Nephron (organoid): ENCODE measurements around the gene NR2F1.

Experiments
- H3K27ac Mint-ChIP-seq, 3 experiments: 2 replicates each; pipeline ENCODE4 v1.8.0; 2020; ENCODE audit warnings: mixed read lengths in 3 of 3, mild to moderate bottlenecking in 2 of 3, moderate library complexity in 1 of 3
- H3K27me3 Mint-ChIP-seq: 2 replicates; pipeline ENCODE4 v1.8.0; 2021; ENCODE audit warnings: low read depth, mild to moderate bottlenecking, moderate library complexity, mixed read lengths
- H3K36me3 Mint-ChIP-seq: 2 replicates; pipeline ENCODE4 v1.8.0; 2020; ENCODE audit warnings: low read depth, mixed read lengths
- H3K4me1 Mint-ChIP-seq: 2 replicates; pipeline ENCODE4 v1.8.0; 2020; ENCODE audit warnings: mixed read lengths
- H3K4me3 Mint-ChIP-seq, 3 experiments: 2 replicates each; pipeline ENCODE4 v1.8.0; 2020; ENCODE audit warnings: mild to moderate bottlenecking in 3 of 3, mixed read lengths in 3 of 3, moderate library complexity in 2 of 3
- H3K9me3 Mint-ChIP-seq: 2 replicates; pipeline ENCODE4 v1.8.0; 2020; ENCODE audit warnings: mixed read lengths
- TF ChIP-seq, protein P1 (sequence below), 3 experiments: fragments of 200-600 bp; sonication (generic); IDR thresholded peaks; one replicate each; pipeline ENCODE4 v1.5.0; 2021; ENCODE audit warnings: antibody characterized with exemption in 3 of 3; ENCODE audit not compliant: unreplicated experiment in 3 of 3

Gene NR2F1

GRCh38 chr5:93589829-93590215 lies 6.8 kb downstream of the NR2F1 start:
- H3K4me3 Mint-ChIP-seq: peak overlapping the region; percentile 95 to 96 (median 95)
- peaks cover 8% of the 10 kb centered on the region for H3K9me3 Mint-ChIP-seq
- H3K4me1 Mint-ChIP-seq: peaks cover 65% of the 10 kb centered on the region
- H3K36me3 Mint-ChIP-seq: peaks cover 89% of the 10 kb centered on the region
- peak overlapping the region; percentile 99 to 100 (median 99) for H3K27ac Mint-ChIP-seq
- peaks cover 73% of the 10 kb centered on the region for H3K27me3 Mint-ChIP-seq
- TF ChIP-seq, protein P1, sequence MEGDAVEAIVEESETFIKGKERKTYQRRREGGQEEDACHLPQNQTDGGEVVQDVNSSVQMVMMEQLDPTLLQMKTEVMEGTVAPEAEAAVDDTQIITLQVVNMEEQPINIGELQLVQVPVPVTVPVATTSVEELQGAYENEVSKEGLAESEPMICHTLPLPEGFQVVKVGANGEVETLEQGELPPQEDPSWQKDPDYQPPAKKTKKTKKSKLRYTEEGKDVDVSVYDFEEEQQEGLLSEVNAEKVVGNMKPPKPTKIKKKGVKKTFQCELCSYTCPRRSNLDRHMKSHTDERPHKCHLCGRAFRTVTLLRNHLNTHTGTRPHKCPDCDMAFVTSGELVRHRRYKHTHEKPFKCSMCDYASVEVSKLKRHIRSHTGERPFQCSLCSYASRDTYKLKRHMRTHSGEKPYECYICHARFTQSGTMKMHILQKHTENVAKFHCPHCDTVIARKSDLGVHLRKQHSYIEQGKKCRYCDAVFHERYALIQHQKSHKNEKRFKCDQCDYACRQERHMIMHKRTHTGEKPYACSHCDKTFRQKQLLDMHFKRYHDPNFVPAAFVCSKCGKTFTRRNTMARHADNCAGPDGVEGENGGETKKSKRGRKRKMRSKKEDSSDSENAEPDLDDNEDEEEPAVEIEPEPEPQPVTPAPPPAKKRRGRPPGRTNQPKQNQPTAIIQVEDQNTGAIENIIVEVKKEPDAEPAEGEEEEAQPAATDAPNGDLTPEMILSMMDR (IDR thresholded peaks at IDR 0.05; ENCODE audit: unreplicated experiment in 3 of 3): no peak

DNA sequence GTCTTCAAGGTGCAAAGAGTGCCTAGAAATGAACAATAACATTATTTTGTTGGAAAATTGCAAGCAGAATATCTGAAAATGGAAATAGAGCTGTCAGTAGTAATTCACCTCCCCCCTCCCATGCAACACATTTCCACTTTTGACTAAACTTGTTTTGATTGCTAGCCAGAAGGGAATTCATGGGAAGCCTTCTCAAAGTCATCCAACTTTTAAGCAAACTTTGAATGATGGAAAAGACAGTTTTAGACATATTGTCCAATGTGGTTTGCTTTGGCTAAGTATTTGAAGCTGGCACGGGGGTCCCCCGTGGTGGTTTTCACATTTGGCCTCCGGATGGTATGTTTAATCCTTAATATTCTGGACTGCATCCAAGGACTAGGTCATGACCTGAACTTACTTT lies 7.5 kb downstream of the NR2F1 start:
- Mint-ChIP-seq H3K36me3 (peaks cover 95% of the 10 kb centered on the region), H3K4me1 (peaks cover 70% of the 10 kb centered on the region), H3K4me3 (peak overlapping the region; percentile 95 to 96 (median 95)), H3K27me3 (peaks cover 77% of the 10 kb centered on the region), H3K9me3 (peaks cover 8% of the 10 kb centered on the region), H3K27ac (peak overlapping the region; percentile 99 to 100 (median 99))
- TF ChIP-seq, protein P1 (IDR thresholded peaks at IDR 0.05; ENCODE audit: unreplicated experiment in 3 of 3): no peak

DNA sequence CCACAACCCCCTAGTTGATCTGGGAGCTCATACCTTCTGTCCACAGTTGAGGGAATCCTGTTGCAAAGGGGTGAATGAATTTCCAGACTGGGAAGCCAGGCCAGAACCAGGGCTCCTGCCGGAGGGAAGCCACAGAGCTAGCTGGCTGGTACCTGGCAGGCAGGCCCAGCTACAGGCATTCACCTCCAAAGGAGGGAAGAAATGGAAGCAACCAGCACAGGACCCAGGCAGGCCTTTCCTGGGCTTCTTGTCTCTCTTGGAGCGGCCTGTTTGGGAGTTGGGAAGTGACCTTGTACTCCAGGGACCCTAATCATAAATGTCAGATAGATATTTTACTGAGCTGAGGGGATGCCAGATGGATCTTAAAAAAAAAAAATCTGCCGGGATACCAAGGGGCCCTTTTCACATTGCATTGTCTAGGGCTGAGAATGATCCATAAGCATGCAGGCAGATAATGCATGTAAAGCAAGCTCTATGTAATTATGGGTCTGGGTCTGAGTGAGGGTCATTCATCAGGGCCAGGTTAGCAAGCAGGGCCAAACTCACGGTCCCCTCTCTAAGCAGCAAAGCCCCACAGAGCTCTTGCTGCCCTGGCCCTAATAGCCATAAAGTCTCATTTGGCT lies 8.4 kb downstream of the NR2F1 start:
- H3K36me3 Mint-ChIP-seq: peaks cover 95% of the 10 kb centered on the region
- peaks cover 78% of the 10 kb centered on the region for H3K27me3 Mint-ChIP-seq
- TF ChIP-seq, protein P1 (IDR thresholded peaks at IDR 0.05; ENCODE audit: unreplicated experiment in 3 of 3): no peak
- peaks cover 77% of the 10 kb centered on the region for H3K4me1 Mint-ChIP-seq
- peak overlapping the region; percentile 99 to 100 (median 99) for H3K27ac Mint-ChIP-seq
- peak overlapping the region; percentile 95 to 96 (median 95) for H3K4me3 Mint-ChIP-seq
- H3K9me3 Mint-ChIP-seq: peaks cover 2% of the 10 kb centered on the region

DNA sequence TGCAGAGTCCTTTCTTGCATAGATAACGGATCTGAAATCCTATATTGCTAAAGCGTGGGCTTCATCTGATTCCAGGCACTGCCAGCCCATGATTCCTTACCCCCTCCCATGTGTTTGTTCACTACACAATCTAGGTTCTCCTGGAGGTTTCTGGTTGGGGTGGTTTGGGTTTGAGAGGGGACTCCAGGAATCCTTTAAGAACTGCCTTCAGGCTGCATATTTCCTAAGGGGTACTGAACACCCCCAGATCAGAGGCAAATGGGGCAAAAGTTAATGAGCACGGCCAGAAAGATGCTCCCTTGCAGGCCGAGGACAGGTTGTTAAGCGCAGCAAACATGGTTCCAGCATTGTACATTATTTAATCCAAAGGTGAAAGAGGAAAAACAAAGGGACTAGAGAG lies 9.9 kb downstream of the NR2F1 start:
- H3K27ac Mint-ChIP-seq: peak overlapping the region; percentile 79 to 96 (median 90)
- peaks cover 72% of the 10 kb centered on the region for H3K27me3 Mint-ChIP-seq
- peaks cover 71% of the 10 kb centered on the region for H3K4me1 Mint-ChIP-seq
- peaks cover 2% of the 10 kb centered on the region for H3K9me3 Mint-ChIP-seq
- TF ChIP-seq, protein P1 (IDR thresholded peaks at IDR 0.05; ENCODE audit: unreplicated experiment in 3 of 3): no peak
- peaks cover 83% of the 10 kb centered on the region for H3K36me3 Mint-ChIP-seq
- H3K4me3 Mint-ChIP-seq: peak overlapping the region; percentile 72 to 83 (median 82)

DNA sequence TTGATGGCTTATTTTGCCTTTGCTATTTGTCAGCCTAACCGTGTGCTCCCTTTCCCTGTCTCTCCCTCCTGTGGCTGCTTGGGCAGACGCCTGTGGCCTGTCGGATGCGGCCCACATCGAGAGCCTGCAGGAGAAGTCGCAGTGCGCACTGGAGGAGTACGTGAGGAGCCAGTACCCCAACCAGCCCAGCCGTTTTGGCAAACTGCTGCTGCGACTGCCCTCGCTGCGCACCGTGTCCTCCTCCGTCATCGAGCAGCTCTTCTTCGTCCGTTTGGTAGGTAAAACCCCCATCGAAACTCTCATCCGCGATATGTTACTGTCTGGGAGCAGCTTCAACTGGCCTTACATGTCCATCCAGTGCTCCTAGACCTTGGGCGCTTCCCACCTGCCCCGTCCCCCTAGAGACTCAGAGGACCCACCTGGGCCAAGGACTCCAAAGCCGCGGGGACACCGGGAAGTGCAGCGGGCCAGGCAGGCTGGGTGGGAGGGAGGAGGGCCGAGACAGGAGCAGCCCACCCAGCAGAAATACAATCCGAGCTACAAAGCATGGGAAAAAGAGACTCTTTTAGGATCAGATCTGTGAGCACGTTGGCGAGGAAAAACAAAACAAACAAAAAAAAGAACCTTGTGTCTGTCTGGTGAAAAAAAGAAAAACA lies 10.6 kb downstream of the NR2F1 start:
- Mint-ChIP-seq H3K4me1 (peaks cover 70% of the 10 kb centered on the region), H3K9me3 (peaks cover 1% of the 10 kb centered on the region), H3K36me3 (peaks cover 77% of the 10 kb centered on the region), H3K27me3 (peaks cover 70% of the 10 kb centered on the region), H3K27ac (peak overlapping the region; percentile 79 to 96 (median 90)), H3K4me3 (peak overlapping the region; percentile 72 to 83 (median 82))
- TF ChIP-seq, protein P1 (IDR thresholded peaks at IDR 0.05; ENCODE audit: unreplicated experiment in 3 of 3): no peak
